HFFc6 (cell line): ENCODE data around the gene ANKS6. TPM values are rescaled to one million over a fixed set of nuclear protein-coding genes. Genes with fewer than 3 reads are reported as not detected.

Source experiments
- DNase-seq: peaks from one replicate; pipeline ENCODE4 v3.0.0-alpha.2; 2018
- H3K27ac Mint-ChIP-seq: 2 replicates; pipeline ENCODE4 v1.8.0; 2020; ENCODE audit warnings: mild to moderate bottlenecking, mixed read lengths
- H3K27me3 Mint-ChIP-seq: 2 replicates; pipeline ENCODE4 v1.8.0; 2021; ENCODE audit warnings: mild to moderate bottlenecking, moderate library complexity, mixed read lengths; ENCODE audit not compliant: insufficient read depth
- H3K36me3 Mint-ChIP-seq: 2 replicates; pipeline ENCODE4 v1.8.0; 2021; ENCODE audit warnings: low read depth, mixed read lengths
- H3K4me1 Mint-ChIP-seq: 2 replicates; pipeline ENCODE4 v1.8.0; 2020; ENCODE audit warnings: low read depth, mixed read lengths
- H3K4me3 Mint-ChIP-seq: 2 replicates; pipeline ENCODE4 v1.8.0; 2020; ENCODE audit warnings: mild to moderate bottlenecking, moderate library complexity, mixed read lengths
- H3K9me3 Mint-ChIP-seq: 2 replicates; pipeline ENCODE4 v1.8.0; 2020; ENCODE audit warnings: mild to moderate bottlenecking, mixed read lengths
- CTCF ChIP-seq: fragments of 200-600 bp; sonication (generic); IDR thresholded peaks from 2 replicates; pipeline ENCODE4 v1.5.0; 2021; ENCODE audit warnings: antibody characterized with exemption, mild to moderate bottlenecking
- total RNA-seq, 6 experiments: library from RNA; stranded (reverse); fragmentation: NEBNext Ultra II Directional; extraction: Animal tissue kit (Norgen Biotek cat#: 25700); gene quantifications; 2 replicates in 1 of 6; 3 replicates in 5 of 6; pipeline ENCODE4 v1.2.3, GENCODE V29; 2021

The ANKS6 gene
- total RNA-seq, 6 experiments from 2014 or later: 12.7 to 16.6 (median 14.8) TPM

- Mint-ChIP-seq H3K9me3 (no peaks in the 10 kb centered on the region), H3K27me3 (peaks cover 24% of the 10 kb centered on the region), H3K4me1 (no peaks in the 10 kb centered on the region), H3K36me3 (no peaks in the 10 kb centered on the region), H3K27ac (no peak overlapping the region), H3K4me3 (no peak overlapping the region)
- no peak for DNase-seq
- TF ChIP-seq CTCF: no peak
Observed at GRCh38 chr9:98832768-98833089, 36.4 kb upstream of the ANKS6 start.

GRCh38 chr9:98831696-98832095 lies 35.3 kb upstream of the ANKS6 start:
- H3K27me3 Mint-ChIP-seq: peaks cover 24% of the 10 kb centered on the region
- H3K9me3 Mint-ChIP-seq: no peaks in the 10 kb centered on the region
- no peaks in the 10 kb centered on the region for H3K36me3 Mint-ChIP-seq
- DNase-seq: no peak
- H3K4me1 Mint-ChIP-seq: no peaks in the 10 kb centered on the region
- no peak overlapping the region for H3K4me3 Mint-ChIP-seq
- TF ChIP-seq CTCF: no peak
- H3K27ac Mint-ChIP-seq: no peak overlapping the region

- no peak for TF ChIP-seq CTCF
- Mint-ChIP-seq H3K9me3 (no peaks in the 10 kb centered on the region), H3K27me3 (peaks cover 25% of the 10 kb centered on the region), H3K4me3 (no peak overlapping the region), H3K36me3 (no peaks in the 10 kb centered on the region), H3K4me1 (no peaks in the 10 kb centered on the region), H3K27ac (no peak overlapping the region)
- no peak for DNase-seq
Observed at GRCh38 chr9:98830554-98830953, 34.2 kb upstream of the ANKS6 start.

- Mint-ChIP-seq H3K27me3 (peaks cover 28% of the 10 kb centered on the region), H3K4me1 (no peaks in the 10 kb centered on the region), H3K27ac (no peak overlapping the region)
Observed at GRCh38 chr9:98829766-98830165, 33.4 kb upstream of the ANKS6 start.

DNA sequence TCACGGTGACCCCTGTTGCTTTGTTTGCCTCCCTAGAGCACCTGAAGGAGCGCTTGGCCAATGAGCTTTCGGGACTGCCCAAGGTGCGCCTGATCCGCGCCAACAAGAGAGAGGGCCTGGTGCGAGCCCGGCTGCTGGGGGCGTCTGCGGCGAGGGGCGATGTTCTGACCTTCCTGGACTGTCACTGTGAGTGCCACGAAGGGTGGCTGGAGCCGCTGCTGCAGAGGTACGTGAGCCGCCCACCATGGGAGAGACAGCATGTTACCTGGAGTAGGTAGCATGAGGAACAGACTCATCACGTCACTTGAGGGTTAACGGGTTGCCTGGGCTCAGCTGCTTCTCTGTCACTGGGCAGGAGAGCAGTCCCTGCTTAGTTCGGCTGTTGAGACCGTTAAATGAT lies 30.4 kb upstream of the ANKS6 start:
- no peaks in the 10 kb centered on the region for H3K9me3 Mint-ChIP-seq
- peaks cover 39% of the 10 kb centered on the region for H3K27me3 Mint-ChIP-seq
- DNase-seq: no peak
- TF ChIP-seq CTCF: no peak
- H3K27ac Mint-ChIP-seq: no peak overlapping the region
- no peaks in the 10 kb centered on the region for H3K4me1 Mint-ChIP-seq
- no peak overlapping the region for H3K4me3 Mint-ChIP-seq
- H3K36me3 Mint-ChIP-seq: no peaks in the 10 kb centered on the region

More at GRCh38 chr9:98829766-98830165, 33.4 kb upstream of the ANKS6 start:
- no peaks in the 10 kb centered on the region for H3K36me3 Mint-ChIP-seq
- H3K9me3 Mint-ChIP-seq: no peaks in the 10 kb centered on the region
- DNase-seq: no peak
- H3K4me3 Mint-ChIP-seq: no peak overlapping the region
- TF ChIP-seq CTCF: no peak

GRCh38 chr9:98825414-98825813 lies 29.1 kb upstream of the ANKS6 start:
- no peak for TF ChIP-seq CTCF
- no peaks in the 10 kb centered on the region for H3K9me3 Mint-ChIP-seq
- H3K4me3 Mint-ChIP-seq: no peak overlapping the region
- DNase-seq: no peak
- H3K27ac Mint-ChIP-seq: no peak overlapping the region
- no peaks in the 10 kb centered on the region for H3K4me1 Mint-ChIP-seq
- no peaks in the 10 kb centered on the region for H3K36me3 Mint-ChIP-seq
- peaks cover 44% of the 10 kb centered on the region for H3K27me3 Mint-ChIP-seq
